ENCODE results near the gene JTB. TPM values are rescaled to one million over a fixed set of nuclear protein-coding genes. Genes with fewer than 3 reads are reported as not detected.
"Not testable (repeated sequence)": the region's sequence is repeated elsewhere in the genome, so short reads cannot be mapped to it uniquely, and the experiment has no call there.

JTB gene
- polyA plus RNA-seq, 3 donors = 150 to 391 (median 312) TPM

GRCh38 chr1:154019269-154019668 is 41.8 kb upstream of the JTB start:
- Histone ChIP-seq H3K4me3 (replicated peaks in 1 of 3; ENCODE audit: low read depth in 2 of 3, low read length in 3 of 3) (no peak overlapping the region), H3K27me3 (ENCODE audit: control insufficient read depth in 2 of 2, insufficient read depth in 2 of 2, low read length in 2 of 2) (no peaks in the 10 kb centered on the region), H3K79me2 (ENCODE audit: insufficient read depth, low read length) (no peaks in the 10 kb centered on the region), H2AFZ (ENCODE audit: insufficient read depth, low read depth, low read length, poor library complexity, severe bottlenecking) (no peak overlapping the region), H4K20me1 (ENCODE audit: insufficient read depth, low read length) (no peaks in the 10 kb centered on the region), H3K9ac (ENCODE audit: insufficient read depth, low read length, poor library complexity, severe bottlenecking) (no peak overlapping the region), H3K9me3 (replicated peaks in 1 of 2; ENCODE audit: control insufficient read depth in 1 of 2, insufficient read depth in 1 of 2, low read length in 2 of 2) (no peaks in the 10 kb centered on the region), H3K27ac (ENCODE audit: low read depth in 1 of 2, low read length in 2 of 2) (no peak overlapping the region), H3K36me3 (replicated peaks in 1 of 2; ENCODE audit: control insufficient read depth in 1 of 2, insufficient read depth in 2 of 2, low read length in 2 of 2) (no peaks in the 10 kb centered on the region), H3K4me1 (ENCODE audit: control insufficient read depth in 1 of 2, insufficient read depth in 2 of 2, low read length in 2 of 2) (no peaks in the 10 kb centered on the region), H3K4me2 (replicated peaks; ENCODE audit: extremely low read depth, low read length, poor library complexity, severe bottlenecking) (no peak overlapping the region)
- Mint-ChIP-seq H3K4me3 (no peak overlapping the region), H3K27ac (no peak overlapping the region), H3K4me1 (no peaks in the 10 kb centered on the region), H3K9me3 (peaks cover 0 to 2% (median 0%) of the 10 kb centered on the region in 7 donors), H3K36me3 (no peaks in the 10 kb centered on the region), H3K27me3 (ENCODE audit: low read depth in 3 of 3) (peaks cover 0 to 6% (median 4%) of the 10 kb centered on the region in 3 donors)
- intact Hi-C loops (cut with micrococcal nuclease) = no loop called here
- WGBS (ENCODE audit: insufficient coverage) = 100% methylated on average over 2 of the region's 4 CpGs
- TF ChIP-seq, protein P1, sequence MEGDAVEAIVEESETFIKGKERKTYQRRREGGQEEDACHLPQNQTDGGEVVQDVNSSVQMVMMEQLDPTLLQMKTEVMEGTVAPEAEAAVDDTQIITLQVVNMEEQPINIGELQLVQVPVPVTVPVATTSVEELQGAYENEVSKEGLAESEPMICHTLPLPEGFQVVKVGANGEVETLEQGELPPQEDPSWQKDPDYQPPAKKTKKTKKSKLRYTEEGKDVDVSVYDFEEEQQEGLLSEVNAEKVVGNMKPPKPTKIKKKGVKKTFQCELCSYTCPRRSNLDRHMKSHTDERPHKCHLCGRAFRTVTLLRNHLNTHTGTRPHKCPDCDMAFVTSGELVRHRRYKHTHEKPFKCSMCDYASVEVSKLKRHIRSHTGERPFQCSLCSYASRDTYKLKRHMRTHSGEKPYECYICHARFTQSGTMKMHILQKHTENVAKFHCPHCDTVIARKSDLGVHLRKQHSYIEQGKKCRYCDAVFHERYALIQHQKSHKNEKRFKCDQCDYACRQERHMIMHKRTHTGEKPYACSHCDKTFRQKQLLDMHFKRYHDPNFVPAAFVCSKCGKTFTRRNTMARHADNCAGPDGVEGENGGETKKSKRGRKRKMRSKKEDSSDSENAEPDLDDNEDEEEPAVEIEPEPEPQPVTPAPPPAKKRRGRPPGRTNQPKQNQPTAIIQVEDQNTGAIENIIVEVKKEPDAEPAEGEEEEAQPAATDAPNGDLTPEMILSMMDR (IDR thresholded peaks at IDR 0.05) = no peak
- DNase-seq = no peak

DNA sequence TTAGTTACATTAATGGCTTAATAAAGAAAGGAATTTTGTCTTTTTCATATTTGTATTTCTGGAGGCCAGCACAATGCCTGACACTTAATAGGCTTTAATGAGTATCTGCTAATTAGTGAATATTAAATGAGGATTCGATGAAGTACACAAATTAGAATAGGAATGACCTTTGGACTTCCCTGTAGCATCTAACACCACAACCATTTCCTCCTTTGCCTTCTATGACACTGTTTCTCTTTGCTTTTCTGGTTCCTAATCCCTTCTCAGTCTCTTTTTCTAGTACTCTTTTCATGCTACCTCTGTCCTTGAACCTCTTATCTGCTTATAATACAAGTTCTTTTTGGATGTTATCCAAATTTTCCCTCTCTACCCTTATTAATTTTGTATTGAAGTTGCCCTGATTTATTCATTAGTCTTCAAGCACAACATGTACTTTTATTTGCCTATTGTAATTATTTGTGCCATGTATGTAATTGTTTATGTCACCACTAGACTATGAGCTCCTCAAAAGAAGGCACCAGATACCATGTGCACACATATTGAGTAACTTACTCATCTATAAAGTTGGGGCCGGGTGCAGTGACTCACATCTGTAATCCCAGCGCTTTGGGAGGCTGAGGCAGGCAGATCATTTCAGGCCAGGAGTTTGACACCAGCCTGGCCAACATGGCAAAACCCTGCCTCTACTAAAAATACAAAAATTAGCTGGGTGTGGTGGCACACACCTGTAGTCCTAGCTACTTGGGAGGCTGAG is 36.9 kb upstream of the JTB start:
- Histone ChIP-seq H3K27me3 (ENCODE audit: control insufficient read depth in 2 of 2, insufficient read depth in 2 of 2, low read length in 2 of 2) (no peaks in the 10 kb centered on the region), H3K9ac (ENCODE audit: insufficient read depth, low read length, poor library complexity, severe bottlenecking) (no peak overlapping the region), H3K4me2 (replicated peaks; ENCODE audit: extremely low read depth, low read length, poor library complexity, severe bottlenecking) (no peak overlapping the region), H3K4me1 (ENCODE audit: control insufficient read depth in 1 of 2, insufficient read depth in 2 of 2, low read length in 2 of 2) (no peaks in the 10 kb centered on the region), H3K27ac (ENCODE audit: low read depth in 1 of 2, low read length in 2 of 2) (no peak overlapping the region), H3K36me3 (replicated peaks in 1 of 2; ENCODE audit: control insufficient read depth in 1 of 2, insufficient read depth in 2 of 2, low read length in 2 of 2) (no peaks in the 10 kb centered on the region), H3K4me3 (replicated peaks in 1 of 3; ENCODE audit: low read depth in 2 of 3, low read length in 3 of 3) (no peak overlapping the region), H3K9me3 (replicated peaks in 1 of 2; ENCODE audit: control insufficient read depth in 1 of 2, insufficient read depth in 1 of 2, low read length in 2 of 2) (no peaks in the 10 kb centered on the region), H4K20me1 (ENCODE audit: insufficient read depth, low read length) (no peaks in the 10 kb centered on the region), H3K79me2 (ENCODE audit: insufficient read depth, low read length) (no peaks in the 10 kb centered on the region), H2AFZ (ENCODE audit: insufficient read depth, low read depth, low read length, poor library complexity, severe bottlenecking) (no peak overlapping the region)
- Mint-ChIP-seq H3K9me3 (peaks cover 0 to 3% (median 0%) of the 10 kb centered on the region in 7 donors), H3K4me1 (no peaks in the 10 kb centered on the region), H3K4me3 (no peak overlapping the region), H3K36me3 (no peaks in the 10 kb centered on the region), H3K27me3 (ENCODE audit: low read depth in 3 of 3) (peaks cover 0 to 4% (median 4%) of the 10 kb centered on the region in 3 donors), H3K27ac (no peak overlapping the region)
- intact Hi-C loops (cut with micrococcal nuclease) = no loop called here
- 92% methylated on average over 2 of the region's 3 CpGs for WGBS (ENCODE audit: insufficient coverage)
- TF ChIP-seq, protein P1 (IDR thresholded peaks at IDR 0.05) = no peak
- DNase-seq = no peak

- H3K4me2 ChIP-seq (replicated peaks; ENCODE audit: extremely low read depth, low read length, poor library complexity, severe bottlenecking); H3K27ac ChIP-seq (ENCODE audit: low read depth in 1 of 2, low read length in 2 of 2); H3K36me3 Mint-ChIP-seq; H3K9me3 ChIP-seq (replicated peaks in 1 of 2; ENCODE audit: control insufficient read depth in 1 of 2, insufficient read depth in 1 of 2, low read length in 2 of 2); H3K4me3 Mint-ChIP-seq; H3K4me3 ChIP-seq (replicated peaks in 1 of 3; ENCODE audit: low read depth in 2 of 3, low read length in 3 of 3); DNase-seq; H3K4me1 Mint-ChIP-seq; H3K27me3 ChIP-seq (ENCODE audit: control insufficient read depth in 2 of 2, insufficient read depth in 2 of 2, low read length in 2 of 2); H2AFZ ChIP-seq (ENCODE audit: insufficient read depth, low read depth, low read length, poor library complexity, severe bottlenecking); H3K4me1 ChIP-seq (ENCODE audit: control insufficient read depth in 1 of 2, insufficient read depth in 2 of 2, low read length in 2 of 2); H3K9ac ChIP-seq (ENCODE audit: insufficient read depth, low read length, poor library complexity, severe bottlenecking); H3K79me2 ChIP-seq (ENCODE audit: insufficient read depth, low read length); H3K36me3 ChIP-seq (replicated peaks in 1 of 2; ENCODE audit: control insufficient read depth in 1 of 2, insufficient read depth in 2 of 2, low read length in 2 of 2); intact Hi-C loops (cut with micrococcal nuclease); H3K27me3 Mint-ChIP-seq (ENCODE audit: low read depth in 3 of 3); H4K20me1 ChIP-seq (ENCODE audit: insufficient read depth, low read length); H3K27ac Mint-ChIP-seq; H3K9me3 Mint-ChIP-seq: not testable (repeated sequence)
- 92% methylated on average over 10 of the region's 14 CpGs for WGBS (ENCODE audit: insufficient coverage)
These were observed 35.1 kb upstream of the JTB start for GRCh38 chr1:154012543-154012942.
